Stimulated activated CD8-positive, alpha-beta memory T cell treated with anti-CD3 and anti-CD28 coated beads, Interleukin-7, amount 100 ng/mL, for 4 hours (primary cell): ENCODE data around the gene FARS2.
"Not testable (repeated sequence)": the region's sequence is repeated elsewhere in the genome, so short reads cannot be mapped to it uniquely, and the experiment has no call there.

Experiments
- DNase-seq, 2 donors: peaks; one replicate each; pipeline ENCODE4 v3.0.0-alpha.2; 2020; ENCODE audit warnings: low read depth in 2 of 2

FARS2 gene

DNA sequence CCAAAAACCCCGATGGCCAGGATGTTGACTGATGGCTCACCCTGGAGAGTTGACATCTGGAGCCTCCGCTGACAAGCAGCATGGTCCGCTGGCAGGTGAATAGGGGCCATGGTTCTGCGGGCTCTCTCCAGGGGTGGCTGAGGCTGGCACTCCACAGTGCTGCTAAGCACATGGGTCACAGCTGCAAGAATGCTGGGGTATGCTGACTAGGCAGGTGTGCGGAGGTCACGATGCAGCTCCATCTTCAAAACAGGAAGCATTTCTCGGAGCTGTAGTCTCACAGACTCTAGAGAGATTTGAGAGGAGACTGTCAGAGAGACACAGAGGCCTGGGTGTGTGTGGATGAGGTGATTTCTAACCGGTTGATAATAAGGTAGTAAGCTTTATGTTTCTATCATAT is 403.9 kb downstream of the FARS2 start:
- no peak for DNase-seq

DNA sequence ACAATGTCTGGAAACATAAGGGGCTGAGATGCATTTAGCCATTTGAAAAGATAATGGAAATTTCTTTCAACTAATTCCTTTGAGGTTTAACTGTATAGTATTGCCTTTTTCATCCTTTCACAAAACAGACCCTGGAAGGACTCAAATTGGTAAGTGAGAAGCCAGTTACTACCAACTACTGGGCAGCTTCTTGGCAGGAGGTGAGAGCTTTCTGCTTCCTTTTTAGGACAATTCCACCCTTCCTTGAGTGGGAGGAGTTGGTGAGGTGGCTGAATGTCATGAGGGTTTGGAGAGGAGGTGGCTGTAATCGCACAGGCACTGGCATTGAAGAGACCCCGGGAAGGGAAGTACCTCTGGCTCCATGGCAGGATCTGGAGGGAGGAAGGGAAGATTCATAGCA is 404.4 kb downstream of the FARS2 start:
- DNase-seq = no peak

DNA sequence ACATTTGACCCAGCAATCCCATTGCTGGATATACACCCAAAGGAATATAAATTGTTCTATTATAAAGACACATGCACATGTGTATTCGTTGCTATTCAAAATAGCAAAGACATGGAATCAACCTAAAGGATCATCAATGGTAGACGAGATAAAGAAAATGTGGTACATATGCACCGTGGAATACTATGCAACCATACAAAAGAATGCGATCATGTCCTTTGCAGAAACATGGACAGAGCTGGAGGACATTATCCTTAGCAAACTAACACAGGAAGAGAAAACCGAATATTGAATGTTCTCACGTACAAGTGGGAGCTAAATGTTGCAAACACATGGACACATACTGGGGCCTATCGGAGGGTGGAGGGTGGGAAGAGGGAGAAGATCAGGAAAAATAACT is 405.4 kb downstream of the FARS2 start:
- DNase-seq = no peak

DNA sequence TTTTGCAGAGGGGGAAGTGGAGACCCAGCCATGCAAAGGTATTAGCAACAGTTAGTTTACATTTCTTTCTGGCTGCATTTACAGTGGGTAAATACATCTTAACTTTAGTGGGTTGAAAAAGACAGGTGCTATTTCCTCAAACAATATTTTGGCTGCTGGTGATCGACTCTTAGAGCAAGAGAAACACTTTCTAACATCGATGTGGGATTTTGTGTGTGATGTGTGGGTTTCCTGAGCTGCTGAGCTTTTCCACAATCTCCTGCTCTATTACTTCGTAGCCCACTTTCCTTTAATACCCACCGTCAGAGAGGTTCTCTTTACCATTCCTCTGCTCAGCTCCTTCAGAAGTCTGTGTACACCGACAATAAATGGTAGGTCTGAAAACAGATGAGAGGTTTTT is 406.4 kb downstream of the FARS2 start:
- DNase-seq = no peak

DNA sequence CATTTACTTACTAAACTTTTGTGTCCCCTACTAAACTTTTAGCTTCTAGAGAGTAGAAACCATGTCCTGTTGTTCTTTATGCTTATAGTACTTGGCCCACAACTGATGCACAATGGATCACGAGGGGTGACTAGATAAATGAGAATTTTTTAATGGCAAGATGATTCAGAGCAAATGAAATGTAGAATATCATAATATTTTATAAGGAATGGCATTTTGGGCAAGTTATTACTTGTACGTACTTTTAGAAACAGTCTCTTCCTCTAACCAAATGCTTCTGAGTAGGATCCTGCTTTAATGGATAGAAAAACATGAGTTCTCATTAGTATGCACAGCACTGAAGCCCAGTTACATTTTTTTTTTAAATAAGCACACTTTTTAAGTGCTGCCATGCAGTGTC is 409.1 kb downstream of the FARS2 start:
- no peak for DNase-seq

DNA sequence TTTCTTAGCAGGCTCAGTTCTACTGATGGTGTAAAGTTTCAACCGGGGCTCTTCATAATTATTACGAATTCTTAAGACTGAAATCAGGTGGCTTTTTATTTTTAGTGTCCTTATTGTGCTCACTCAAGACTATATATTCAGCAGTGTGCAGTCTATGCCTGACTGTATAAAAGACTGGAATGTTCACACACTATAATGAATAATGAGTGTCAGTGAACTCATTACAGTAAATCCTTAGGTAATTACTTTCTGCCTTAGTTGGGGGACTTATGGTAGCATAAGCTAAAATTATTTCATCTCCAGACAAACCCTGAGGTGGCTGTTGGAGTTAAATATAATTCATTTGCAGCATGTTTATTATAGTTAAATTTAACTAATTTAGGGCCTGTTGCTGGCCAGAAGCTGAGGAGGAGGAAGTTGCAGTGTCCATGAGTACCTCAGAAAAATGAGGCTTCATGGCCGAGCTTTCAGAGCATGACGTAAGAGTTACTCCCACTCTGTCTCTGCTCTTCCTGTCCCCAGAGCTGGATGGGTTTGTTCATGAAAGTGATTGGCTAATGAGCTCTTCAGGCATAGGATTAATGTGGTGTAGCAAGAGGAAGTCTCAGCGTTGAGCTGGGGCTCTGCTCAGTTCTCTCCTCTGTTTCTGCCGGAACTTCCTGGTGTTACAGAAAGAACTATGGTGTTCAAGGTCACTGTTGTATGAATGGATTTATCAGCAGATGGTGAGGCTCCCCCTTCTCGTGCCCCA is 409.7 kb downstream of the FARS2 start:
- DNase-seq = no peak

DNA sequence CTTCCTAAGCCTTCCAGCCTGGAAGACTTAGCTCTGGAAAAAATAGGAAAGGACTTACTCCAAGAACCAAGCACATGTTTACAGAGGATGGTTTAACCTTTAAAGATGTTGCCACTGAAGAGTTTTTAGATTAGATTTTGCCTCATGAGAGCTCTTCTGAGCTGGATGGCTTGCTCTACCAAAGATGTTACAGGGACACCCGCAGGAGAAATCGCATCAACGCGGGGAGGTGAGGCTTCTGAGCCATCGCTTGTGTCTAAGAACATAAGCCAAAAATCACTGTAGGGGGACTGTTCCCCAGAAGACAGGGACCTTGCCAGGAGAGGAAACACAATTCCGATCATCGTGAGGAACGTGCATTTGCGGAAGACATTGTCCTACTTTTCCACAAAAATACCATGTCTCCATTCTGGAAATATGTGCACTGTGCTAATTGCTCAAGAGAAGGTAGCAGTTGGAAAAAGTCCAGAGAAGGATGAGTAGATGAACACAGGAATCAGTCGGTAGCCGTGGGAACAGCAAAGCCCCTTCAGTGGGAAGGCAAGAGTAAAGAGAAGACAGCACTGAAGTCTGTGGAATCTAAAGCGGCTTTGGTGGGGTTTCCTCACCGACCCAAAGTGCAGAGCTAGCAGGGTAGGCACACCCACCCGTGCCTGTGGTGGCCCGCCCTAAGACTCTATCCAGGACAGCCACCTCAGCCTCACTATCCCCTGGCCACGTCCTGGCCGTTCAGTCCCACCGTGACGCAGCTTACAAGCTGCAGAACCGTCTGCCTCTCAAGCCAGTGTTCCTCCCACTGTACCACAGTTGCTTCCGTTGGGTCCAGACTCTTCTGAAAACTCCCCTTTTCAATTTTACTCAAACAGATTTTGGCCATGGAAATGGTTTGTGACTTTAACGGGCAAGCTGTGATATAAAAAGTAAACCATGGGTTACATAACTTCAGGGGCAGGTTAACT is 410.6 kb downstream of the FARS2 start:
- no peak for DNase-seq

DNA sequence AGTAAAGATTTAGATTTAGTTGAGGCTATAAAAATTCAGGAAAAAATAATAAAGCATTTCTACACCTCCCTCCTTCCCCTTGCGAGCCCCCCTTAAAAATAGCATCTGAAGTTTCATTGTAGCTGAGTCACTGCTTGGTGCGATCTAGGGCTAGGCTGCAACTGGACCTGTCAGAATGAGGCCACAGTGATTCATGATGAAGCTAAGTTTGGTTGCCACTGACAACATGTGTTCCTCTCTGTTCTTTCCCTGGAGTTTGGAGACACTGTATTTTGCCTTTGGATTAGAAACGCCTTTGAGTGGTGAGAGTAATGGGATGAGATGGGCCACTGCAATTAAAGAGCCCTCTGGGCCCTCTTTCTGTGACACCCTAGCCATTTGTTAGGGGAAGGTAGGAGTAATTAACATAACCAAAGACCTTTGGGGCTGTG is 411.3 kb downstream of the FARS2 start:
- DNase-seq = no peak

DNA sequence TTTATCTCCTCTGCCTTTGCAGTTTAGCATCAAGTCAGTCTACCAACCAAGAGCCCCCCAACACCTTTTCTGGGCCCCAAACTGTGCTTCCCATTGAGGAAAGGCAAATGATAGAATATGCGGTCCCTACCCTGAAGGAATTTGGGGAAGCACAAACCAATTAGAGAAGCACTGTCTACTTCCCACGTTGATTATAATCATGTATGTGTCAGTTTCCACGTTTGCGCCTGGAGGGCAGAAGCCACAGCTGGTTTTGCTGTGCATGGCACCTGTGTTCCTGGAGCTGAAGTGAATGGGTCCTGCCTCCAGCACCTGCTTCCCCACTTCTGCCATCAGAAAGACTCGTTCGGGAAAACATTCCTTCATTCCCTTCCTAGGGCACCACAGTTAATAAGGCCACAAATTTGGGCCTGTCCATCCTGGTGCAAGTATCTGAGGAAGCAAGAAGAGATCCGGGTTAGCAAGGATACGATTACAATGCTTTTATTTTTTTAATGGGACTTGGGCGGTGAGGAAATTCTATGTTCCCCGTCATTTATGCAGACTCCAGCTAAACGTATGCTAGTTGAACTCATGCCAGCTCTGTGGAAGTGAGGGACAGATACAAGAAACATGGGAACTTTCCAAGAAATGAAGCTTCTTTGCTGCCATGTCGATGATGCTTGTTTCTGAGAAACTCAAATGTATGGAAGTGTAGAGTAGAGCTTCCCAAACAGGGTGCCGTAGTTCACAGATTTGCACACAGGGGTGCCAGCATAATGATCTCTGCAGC is 411.9 kb downstream of the FARS2 start:
- no peak for DNase-seq

DNA sequence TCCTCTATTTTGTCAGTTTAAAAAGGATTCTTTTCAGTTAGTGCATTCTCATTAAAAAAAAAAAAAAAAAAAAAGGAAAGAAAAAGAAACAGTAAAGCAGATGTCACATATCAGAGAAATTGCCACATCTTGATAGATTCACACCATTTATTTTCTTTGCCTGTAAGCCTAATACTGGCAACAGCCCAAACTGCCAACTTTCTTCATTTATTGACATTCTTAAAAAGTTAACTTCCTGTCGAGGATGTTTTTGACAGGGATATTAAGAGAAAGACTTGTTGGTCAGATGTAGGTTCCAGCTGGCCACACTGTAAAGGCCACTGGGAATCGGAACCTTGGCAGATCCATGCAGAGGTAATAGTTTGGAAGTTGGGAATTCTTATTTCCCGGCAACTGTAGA is 412.8 kb downstream of the FARS2 start:
- DNase-seq = no peak

DNA sequence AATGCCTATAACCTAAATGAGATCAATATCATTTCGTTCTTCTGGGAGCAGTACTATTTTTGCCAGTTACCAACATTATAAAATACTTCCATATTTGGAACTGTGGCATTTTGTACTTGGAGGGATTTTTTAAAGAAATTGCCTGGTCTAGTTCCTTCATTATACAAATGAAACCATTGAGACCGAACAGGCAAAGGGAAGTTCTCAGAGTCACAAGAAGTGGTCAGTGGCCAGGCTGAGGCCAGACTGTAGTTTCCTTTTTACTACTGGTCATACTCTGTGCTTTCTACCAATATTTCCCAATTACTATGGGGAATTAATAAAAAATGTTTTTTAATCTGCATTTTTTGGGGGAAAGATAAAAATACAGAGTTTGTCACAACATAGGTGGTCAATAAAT is 413.4 kb downstream of the FARS2 start:
- no peak for DNase-seq

DNA sequence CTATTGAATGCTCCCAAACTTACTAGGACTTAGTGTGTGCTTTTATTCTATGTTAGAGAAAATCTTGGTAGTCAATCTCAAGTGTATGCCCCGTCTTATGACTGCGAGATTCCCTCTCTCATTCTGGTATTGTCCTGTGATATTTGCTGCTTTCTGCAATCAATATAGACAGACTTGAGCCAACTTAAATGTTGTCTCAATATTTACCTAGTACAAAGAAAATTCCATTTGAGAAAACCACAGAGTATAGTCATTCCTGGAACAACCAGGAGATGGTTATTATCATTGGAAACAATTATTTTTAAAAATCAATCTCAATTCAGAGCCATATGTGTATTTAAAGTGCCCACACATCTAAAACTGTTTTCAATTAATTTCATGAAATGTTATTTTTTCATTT is 415.4 kb downstream of the FARS2 start:
- no peak for DNase-seq

DNA sequence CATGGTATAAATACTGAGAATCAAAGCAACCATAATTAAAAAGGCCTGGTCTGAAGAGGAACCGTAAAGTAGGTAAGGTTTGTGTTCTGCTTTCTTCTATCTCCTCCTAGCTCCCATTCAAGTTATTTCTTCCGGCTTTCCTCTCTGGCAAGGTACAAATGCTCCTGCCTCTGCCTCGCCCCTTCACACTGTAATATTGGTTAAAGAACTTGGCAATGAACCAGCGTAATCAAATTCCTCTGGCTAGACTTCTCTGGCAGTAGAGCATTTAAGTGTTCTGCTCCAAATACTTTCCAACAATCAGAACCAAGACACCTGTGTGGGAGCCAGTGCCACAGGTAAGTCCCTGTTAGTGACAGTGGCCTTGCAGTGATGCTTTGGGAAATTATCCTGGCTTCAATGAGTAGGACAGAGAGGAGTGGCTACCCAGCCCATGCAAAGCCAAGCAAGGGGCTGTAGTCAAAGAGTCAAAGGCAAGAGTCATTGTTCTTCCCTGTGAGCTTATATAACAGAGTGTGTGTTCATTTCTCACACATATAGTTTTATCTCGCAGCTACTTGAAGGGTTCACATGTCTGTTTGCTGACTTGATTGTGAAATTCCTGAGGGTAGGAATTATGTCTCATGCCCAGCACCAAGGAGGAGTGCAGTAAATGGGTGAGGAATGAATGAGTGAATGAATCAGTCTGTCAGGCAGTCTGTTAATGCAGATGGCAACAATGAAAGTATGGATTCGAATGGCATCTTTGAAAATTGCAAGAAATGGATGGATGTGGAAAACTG is 416.1 kb downstream of the FARS2 start:
- DNase-seq = no peak

DNA sequence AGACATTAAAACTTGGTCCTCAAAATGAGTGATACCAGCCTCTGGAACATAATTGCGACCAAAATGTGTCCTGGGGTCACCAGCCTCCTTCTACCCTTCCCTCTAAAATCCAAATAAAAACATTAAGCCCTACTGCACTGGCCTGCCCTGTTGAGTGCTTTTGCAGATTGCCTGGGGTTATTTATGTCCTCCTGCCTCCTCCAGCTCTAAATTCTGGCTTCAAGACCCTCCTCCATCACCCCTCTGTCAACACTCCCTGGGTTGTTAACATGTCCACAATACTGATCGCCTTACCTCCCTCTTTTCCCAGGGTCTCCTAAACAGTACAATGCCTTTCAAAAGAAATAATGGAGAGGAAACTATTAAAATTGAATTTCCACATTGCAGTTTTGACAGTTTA is 418.0 kb downstream of the FARS2 start:
- no peak for DNase-seq

DNA sequence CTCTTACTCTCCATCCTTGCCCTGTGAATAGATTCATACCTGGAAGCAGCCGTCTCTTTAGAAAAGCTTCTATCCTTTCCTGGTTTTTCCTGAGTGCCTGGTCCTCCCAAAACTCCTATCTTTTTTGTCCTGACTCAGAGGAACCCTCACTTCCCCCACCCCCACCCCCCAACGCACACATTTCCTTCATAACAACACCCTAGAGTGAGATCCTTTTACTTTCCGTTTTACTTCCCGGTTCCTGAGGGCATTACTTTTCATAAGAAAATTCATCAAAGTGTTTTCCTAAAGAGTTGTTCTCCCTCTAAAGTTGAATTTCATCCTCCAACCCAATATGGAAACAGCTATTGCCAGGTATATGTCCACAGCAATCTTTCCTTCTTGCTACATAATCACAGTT is 418.4 kb downstream of the FARS2 start:
- DNase-seq = no peak

DNA sequence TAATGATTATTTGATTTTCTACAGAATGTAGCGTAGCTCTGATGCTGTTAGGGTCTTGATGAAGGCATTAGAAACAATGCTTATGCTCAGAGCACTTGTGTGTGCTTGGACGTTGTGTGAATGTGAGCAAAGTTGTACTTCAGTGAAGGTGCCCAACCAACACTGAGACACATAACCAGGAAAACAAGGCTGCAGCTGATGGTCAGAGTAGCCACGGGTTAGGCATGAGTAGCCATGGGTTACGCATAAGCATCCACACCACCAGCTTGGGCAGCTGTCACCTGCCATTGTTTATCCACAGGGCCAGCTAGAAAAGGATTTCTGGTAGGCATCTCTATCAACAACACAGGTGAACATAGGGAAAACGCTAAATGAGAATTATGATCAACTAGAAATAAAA is 418.8 kb downstream of the FARS2 start:
- DNase-seq = no peak

DNA sequence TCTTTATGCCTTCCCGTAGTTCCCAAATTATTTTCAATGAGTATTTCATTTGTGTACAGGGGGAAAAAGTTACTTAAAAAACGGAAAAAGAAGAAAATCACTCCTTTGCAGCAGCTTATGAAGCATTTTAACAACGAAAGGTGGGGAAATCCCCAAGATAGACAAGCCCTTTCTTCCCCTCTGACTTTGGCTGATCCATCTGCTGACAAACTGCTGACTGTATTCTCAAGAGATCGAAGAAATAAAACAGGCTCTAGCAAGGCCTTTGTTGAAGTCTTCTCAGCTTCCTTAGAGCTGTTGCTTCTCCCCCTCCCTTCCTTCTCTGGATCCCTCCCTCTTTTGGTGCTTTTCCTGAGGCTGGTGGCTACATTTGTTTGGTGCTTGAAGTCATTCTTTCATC is 420.2 kb downstream of the FARS2 start:
- no peak for DNase-seq

DNA sequence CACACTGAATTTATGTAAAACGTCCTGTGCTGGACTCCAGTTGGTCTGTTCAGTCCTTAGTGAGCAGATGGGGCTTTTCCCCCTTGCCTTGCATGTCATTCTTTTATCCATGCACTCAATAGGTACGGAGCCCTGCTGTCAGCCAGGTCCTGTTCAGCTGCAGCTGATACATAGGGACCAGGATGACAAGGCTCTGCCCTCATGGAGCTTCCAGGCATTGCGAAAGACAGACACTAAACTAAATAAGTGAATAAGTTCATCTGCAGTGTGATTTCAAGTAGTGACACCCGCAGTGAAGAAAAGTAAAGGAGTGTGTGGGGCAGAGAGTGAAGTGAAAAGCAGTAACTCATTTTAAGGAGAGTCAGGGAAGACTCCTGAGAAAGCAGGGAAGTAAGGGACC is 421.2 kb downstream of the FARS2 start:
- DNase-seq = no peak

DNA sequence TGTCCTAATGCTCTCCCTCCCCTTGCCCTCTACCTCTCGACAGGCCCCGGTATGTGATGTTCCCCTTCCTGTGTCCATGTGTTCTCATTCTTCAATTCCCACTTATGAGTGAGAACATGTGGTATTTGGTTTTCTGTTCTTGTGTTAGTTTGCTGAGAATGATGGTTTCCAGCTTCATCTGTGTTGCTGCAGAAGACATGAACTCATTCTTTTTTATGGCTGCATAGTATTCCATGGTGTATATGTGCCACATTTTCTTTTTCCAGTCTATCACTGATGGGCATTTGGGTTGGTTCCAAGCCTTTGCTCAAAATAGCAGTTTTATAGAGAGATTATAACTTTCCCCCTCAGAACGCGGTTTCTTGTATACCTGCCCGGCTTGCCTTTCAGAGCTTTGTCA is 422.4 kb downstream of the FARS2 start:
- DNase-seq = not testable (repeated sequence)

DNA sequence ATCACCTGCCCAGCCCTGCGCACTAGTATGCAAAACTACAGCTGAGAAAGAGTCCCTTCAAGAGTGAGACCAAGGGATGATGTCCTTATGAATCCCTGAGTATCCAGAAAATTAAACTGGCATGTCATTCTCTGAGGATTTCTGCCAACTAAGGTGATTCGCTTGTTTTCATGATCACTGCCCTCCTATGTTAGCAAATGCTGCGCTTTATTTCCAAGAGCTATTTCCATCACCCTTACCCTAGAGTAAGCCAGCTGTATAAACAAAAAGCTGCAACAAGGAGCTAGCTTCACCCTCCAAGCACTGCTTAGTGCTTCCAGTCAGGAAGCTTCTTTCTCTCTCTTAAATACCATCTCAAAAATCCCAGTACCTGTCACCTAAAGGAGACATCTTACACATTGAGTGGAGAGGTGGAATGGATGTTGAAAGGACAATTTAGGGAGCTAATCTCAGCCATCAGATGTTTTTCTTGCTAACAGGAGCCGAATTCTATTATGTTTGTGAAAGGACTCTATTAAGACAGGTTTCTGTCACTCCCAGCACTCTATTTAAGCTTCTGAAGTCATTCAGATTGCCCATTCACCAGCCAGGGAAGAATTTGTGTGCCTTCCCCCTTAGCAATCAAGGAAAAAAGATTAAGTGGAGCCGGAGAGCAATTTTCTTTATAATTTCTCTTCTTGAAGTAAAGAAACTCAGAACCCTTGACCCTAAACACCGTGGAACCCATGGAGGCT is 423.2 kb downstream of the FARS2 start:
- DNase-seq = no peak
